Mucosa of stomach (tissue), 1 donor: Measurements from ENCODE around the gene PI4KA.
"Not testable (repeated sequence)": the region's sequence is repeated elsewhere in the genome, so short reads cannot be mapped to it uniquely, and the experiment has no call there.

Source experiments
- H3K27me3 ChIP-seq: one replicate; pipeline ENCODE4 v1.7.0; 2013; ENCODE audit warnings: mild to moderate bottlenecking, low read length; ENCODE audit not compliant: control insufficient read depth, insufficient read depth
- H3K36me3 ChIP-seq: one replicate; pipeline ENCODE4 v1.7.0; 2013; ENCODE audit warnings: low read length; ENCODE audit not compliant: control insufficient read depth, insufficient read depth
- H3K4me1 ChIP-seq: one replicate; pipeline ENCODE4 v1.7.0; 2013; ENCODE audit warnings: mild to moderate bottlenecking, low read length; ENCODE audit not compliant: control insufficient read depth, insufficient read depth
- H3K4me3 ChIP-seq: one replicate; pipeline ENCODE4 v1.7.0; 2013; ENCODE audit warnings: low read length
- H3K9ac ChIP-seq: one replicate; pipeline ENCODE4 v1.7.0; 2013; ENCODE audit warnings: mild to moderate bottlenecking, low read length, moderate library complexity
- H3K9me3 ChIP-seq: one replicate; pipeline ENCODE4 v1.7.0; 2013; ENCODE audit warnings: mild to moderate bottlenecking, low read length, moderate library complexity; ENCODE audit not compliant: control insufficient read depth
- donor health status: Pancreatic carcinoma.

Gene PI4KA

GRCh38 chr22:20702175-20702545, 156.5 kb downstream of the PI4KA start:
- H3K9ac ChIP-seq, H3K4me3 ChIP-seq, H3K36me3 ChIP-seq, H3K4me1 ChIP-seq, H3K27me3 ChIP-seq, H3K9me3 ChIP-seq: not testable (repeated sequence)

GRCh38 chr22:20701680-20702136, 156.9 kb downstream of the PI4KA start:
- H3K9ac ChIP-seq, H3K4me3 ChIP-seq, H3K4me1 ChIP-seq, H3K9me3 ChIP-seq, H3K27me3 ChIP-seq, H3K36me3 ChIP-seq: not testable (repeated sequence)

- H3K9ac ChIP-seq, result not testable (repeated sequence)
Observed at GRCh38 chr22:20700347-20700746, 158.3 kb downstream of the PI4KA start.

GRCh38 chr22:20699856-20700255, 158.8 kb downstream of the PI4KA start:
- not testable (repeated sequence) for H3K9ac ChIP-seq, H3K27me3 ChIP-seq, H3K4me3 ChIP-seq, H3K36me3 ChIP-seq, H3K4me1 ChIP-seq, H3K9me3 ChIP-seq

More at GRCh38 chr22:20700347-20700746, 158.3 kb downstream of the PI4KA start:
- H3K4me1 ChIP-seq, H3K9me3 ChIP-seq, H3K36me3 ChIP-seq, H3K4me3 ChIP-seq, H3K27me3 ChIP-seq: not testable (repeated sequence)

GRCh38 chr22:20697481-20698113, 161.0 kb downstream of the PI4KA start:
- H3K4me1 ChIP-seq, H3K9ac ChIP-seq, H3K9me3 ChIP-seq, H3K36me3 ChIP-seq, H3K27me3 ChIP-seq, H3K4me3 ChIP-seq: not testable (repeated sequence)

- not testable (repeated sequence) for H3K27me3 ChIP-seq, H3K9ac ChIP-seq, H3K4me3 ChIP-seq, H3K4me1 ChIP-seq, H3K36me3 ChIP-seq, H3K9me3 ChIP-seq
Observed at GRCh38 chr22:20696056-20696455, 162.6 kb downstream of the PI4KA start.

GRCh38 chr22:20695205-20695604, 163.4 kb downstream of the PI4KA start:
- not testable (repeated sequence) for H3K9ac ChIP-seq, H3K4me1 ChIP-seq, H3K36me3 ChIP-seq, H3K27me3 ChIP-seq, H3K9me3 ChIP-seq, H3K4me3 ChIP-seq

- H3K27me3 ChIP-seq, H3K36me3 ChIP-seq, H3K9ac ChIP-seq, H3K4me1 ChIP-seq, H3K4me3 ChIP-seq, H3K9me3 ChIP-seq: not testable (repeated sequence)
Observed at GRCh38 chr22:20694256-20694655, 164.4 kb downstream of the PI4KA start.

GRCh38 chr22:20692926-20693325, 165.7 kb downstream of the PI4KA start:
- not testable (repeated sequence) for H3K9me3 ChIP-seq, H3K36me3 ChIP-seq, H3K9ac ChIP-seq, H3K4me3 ChIP-seq, H3K27me3 ChIP-seq, H3K4me1 ChIP-seq

- H3K36me3 ChIP-seq, H3K9me3 ChIP-seq, H3K4me1 ChIP-seq, H3K4me3 ChIP-seq, H3K9ac ChIP-seq, H3K27me3 ChIP-seq: not testable (repeated sequence)
Observed at GRCh38 chr22:20690586-20691317, 167.9 kb downstream of the PI4KA start.

- H3K36me3 ChIP-seq, H3K4me3 ChIP-seq, H3K4me1 ChIP-seq, H3K9ac ChIP-seq, H3K9me3 ChIP-seq, H3K27me3 ChIP-seq: not testable (repeated sequence)
Observed at GRCh38 chr22:20687356-20688172, 171.0 kb downstream of the PI4KA start.

GRCh38 chr22:20685764-20686163, 172.8 kb downstream of the PI4KA start:
- H3K9me3 ChIP-seq, H3K4me1 ChIP-seq: not testable (repeated sequence)

More at GRCh38 chr22:20685764-20686163, 172.8 kb downstream of the PI4KA start:
- not testable (repeated sequence) for H3K36me3 ChIP-seq, H3K4me3 ChIP-seq, H3K27me3 ChIP-seq, H3K9ac ChIP-seq
